Karpas-422 (cell line): ENCODE measurements around the gene GABBR2. TPM values are rescaled to one million over a fixed set of nuclear protein-coding genes. Genes with fewer than 3 reads are reported as not detected.

ENCODE experiments used
- DNase-seq: peaks from one replicate; pipeline ENCODE4 v3.0.0-alpha.2; 2015
- H2AFZ ChIP-seq: fragments of 200-600 bp; sonication (generic); 2 replicates; pipeline ENCODE4 v1.6.1; 2014; ENCODE audit warnings: antibody characterized with exemption, low read length, mixed read lengths
- H3K27ac ChIP-seq: fragments of 200-600 bp; sonication (generic); 2 replicates; pipeline ENCODE4 v1.5.1; 2014; ENCODE audit warnings: mild to moderate bottlenecking, low read length, moderate library complexity
- H3K27me3 ChIP-seq: fragments of 200-600 bp; sonication (generic); 2 replicates; pipeline ENCODE4 v1.6.1; 2014; ENCODE audit warnings: low read length, mixed read lengths
- H3K36me3 ChIP-seq: fragments of 200-600 bp; sonication (generic); 2 replicates; pipeline ENCODE4 v1.6.1; 2014; ENCODE audit warnings: low read length, mixed read lengths; ENCODE audit not compliant: insufficient read depth
- H3K4me1 ChIP-seq: fragments of 200-600 bp; sonication (generic); 2 replicates; pipeline ENCODE4 v1.6.1; 2014; ENCODE audit warnings: mild to moderate bottlenecking, low read length, mixed read lengths
- H3K4me2 ChIP-seq: fragments of 200-600 bp; sonication (generic); 2 replicates; pipeline ENCODE4 v1.6.1; 2014; ENCODE audit warnings: low read length, low read depth, mild to moderate bottlenecking; ENCODE audit not compliant: poor library complexity, severe bottlenecking
- H3K4me3 ChIP-seq: fragments of 200-600 bp; sonication (generic); 2 replicates; pipeline ENCODE4 v1.5.1; 2014; ENCODE audit warnings: mild to moderate bottlenecking, antibody characterized with exemption, low read length, mixed read lengths
- H3K79me2 ChIP-seq: fragments of 200-600 bp; sonication (generic); 2 replicates; pipeline ENCODE4 v1.6.1; 2014; ENCODE audit warnings: mild to moderate bottlenecking, low read length, mixed read lengths
- H3K9ac ChIP-seq: fragments of 200-600 bp; sonication (generic); 2 replicates; pipeline ENCODE4 v1.6.0; 2014; ENCODE audit warnings: low read length
- H3K9me2 ChIP-seq: fragments of 200-600 bp; sonication (generic), shearing (Covaris generic); replicated peaks from 2 replicates; pipeline ENCODE4 v1.6.0; 2014; ENCODE audit warnings: mild to moderate bottlenecking, low read length, moderate library complexity; ENCODE audit not compliant: insufficient read depth
- H3K9me3 ChIP-seq: fragments of 300-700, 200-600 bp; sonication (generic); 2 replicates; pipeline ENCODE4 v1.6.1; 2014; ENCODE audit warnings: low read length, mixed read lengths
- H4K20me1 ChIP-seq: fragments of 200-600 bp; sonication (generic); 2 replicates; pipeline ENCODE4 v1.6.1; 2014; ENCODE audit warnings: mild to moderate bottlenecking, antibody characterized with exemption, low read length, low read depth; ENCODE audit not compliant: insufficient read depth
- total RNA-seq: library from RNA; depleted of rRNA; stranded (reverse); fragments of >200 nt; shearing (Covaris generic); gene quantifications from 2 replicates; pipeline ENCODE4 v1.2.3, GENCODE V29; 2014; ENCODE audit warnings: low replicate concordance

Gene GABBR2
- total RNA-seq, 1 experiment from 2014 or later: 0.30 TPM

GRCh38 chr9:98563988-98564387 is 144.7 kb downstream of the GABBR2 start:
- Histone ChIP-seq H3K79me2 (no peaks in the 10 kb centered on the region), H3K9ac (no peak overlapping the region), H3K36me3 (no peaks in the 10 kb centered on the region), H3K9me3 (no peaks in the 10 kb centered on the region), H3K4me2 (no peak overlapping the region), H3K27ac (no peak overlapping the region), H3K4me3 (no peak overlapping the region), H3K9me2 (no peaks in the 10 kb centered on the region), H3K27me3 (no peaks in the 10 kb centered on the region), H3K4me1 (no peaks in the 10 kb centered on the region), H2AFZ (no peak overlapping the region), H4K20me1 (no peaks in the 10 kb centered on the region)
- no peak for DNase-seq

- H3K27ac ChIP-seq: no peak overlapping the region
- DNase-seq: no peak
- no peaks in the 10 kb centered on the region for H3K9me2 ChIP-seq
- H2AFZ ChIP-seq: no peak overlapping the region
- H3K4me1 ChIP-seq: no peaks in the 10 kb centered on the region
- no peak overlapping the region for H3K4me2 ChIP-seq
- H3K9me3 ChIP-seq: no peaks in the 10 kb centered on the region
- H3K36me3 ChIP-seq: no peaks in the 10 kb centered on the region
- H3K9ac ChIP-seq: no peak overlapping the region
- no peaks in the 10 kb centered on the region for H4K20me1 ChIP-seq
- H3K27me3 ChIP-seq: no peaks in the 10 kb centered on the region
- H3K4me3 ChIP-seq: no peak overlapping the region
- H3K79me2 ChIP-seq: no peaks in the 10 kb centered on the region
Measured at GRCh38 chr9:98563212-98563907, 145.4 kb downstream of the GABBR2 start.

- Histone ChIP-seq H3K27me3 (no peaks in the 10 kb centered on the region), H3K4me3 (no peak overlapping the region), H3K79me2 (no peaks in the 10 kb centered on the region), H3K36me3 (no peaks in the 10 kb centered on the region), H3K4me2 (no peak overlapping the region), H3K27ac (no peak overlapping the region), H3K9me2 (no peaks in the 10 kb centered on the region), H3K4me1 (no peaks in the 10 kb centered on the region), H2AFZ (no peak overlapping the region), H3K9ac (no peak overlapping the region), H3K9me3 (no peaks in the 10 kb centered on the region), H4K20me1 (no peaks in the 10 kb centered on the region)
- no peak for DNase-seq
Measured at GRCh38 chr9:98559561-98559960, 149.2 kb downstream of the GABBR2 start.

- H3K27ac ChIP-seq: no peak overlapping the region
- H4K20me1 ChIP-seq: no peaks in the 10 kb centered on the region
- no peak overlapping the region for H3K9ac ChIP-seq
- no peak for DNase-seq
- no peaks in the 10 kb centered on the region for H3K9me2 ChIP-seq
- no peaks in the 10 kb centered on the region for H3K36me3 ChIP-seq
- no peak overlapping the region for H2AFZ ChIP-seq
- no peaks in the 10 kb centered on the region for H3K9me3 ChIP-seq
- no peak overlapping the region for H3K4me2 ChIP-seq
- no peak overlapping the region for H3K4me3 ChIP-seq
- H3K79me2 ChIP-seq: no peaks in the 10 kb centered on the region
- H3K4me1 ChIP-seq: no peaks in the 10 kb centered on the region
- no peaks in the 10 kb centered on the region for H3K27me3 ChIP-seq
Measured at GRCh38 chr9:98558575-98558974, 150.2 kb downstream of the GABBR2 start.

- no peak overlapping the region for H3K9ac ChIP-seq
- no peak for DNase-seq
- H3K4me3 ChIP-seq: no peak overlapping the region
- H4K20me1 ChIP-seq: no peaks in the 10 kb centered on the region
- no peaks in the 10 kb centered on the region for H3K27me3 ChIP-seq
- no peaks in the 10 kb centered on the region for H3K4me1 ChIP-seq
- H3K79me2 ChIP-seq: no peaks in the 10 kb centered on the region
- no peak overlapping the region for H2AFZ ChIP-seq
- no peaks in the 10 kb centered on the region for H3K9me2 ChIP-seq
- no peak overlapping the region for H3K4me2 ChIP-seq
- H3K36me3 ChIP-seq: no peaks in the 10 kb centered on the region
- H3K27ac ChIP-seq: no peak overlapping the region
- H3K9me3 ChIP-seq: no peaks in the 10 kb centered on the region
Measured at GRCh38 chr9:98556511-98556910, 152.2 kb downstream of the GABBR2 start.

GRCh38 chr9:98555651-98556465 is 152.9 kb downstream of the GABBR2 start:
- H3K4me3 ChIP-seq: no peak overlapping the region
- no peak overlapping the region for H3K4me2 ChIP-seq
- H3K9me3 ChIP-seq: no peaks in the 10 kb centered on the region
- no peak overlapping the region for H3K9ac ChIP-seq
- H4K20me1 ChIP-seq: no peaks in the 10 kb centered on the region
- DNase-seq: no peak
- H2AFZ ChIP-seq: no peak overlapping the region
- H3K27ac ChIP-seq: no peak overlapping the region
- H3K79me2 ChIP-seq: no peaks in the 10 kb centered on the region
- no peaks in the 10 kb centered on the region for H3K4me1 ChIP-seq
- H3K36me3 ChIP-seq: no peaks in the 10 kb centered on the region
- no peaks in the 10 kb centered on the region for H3K9me2 ChIP-seq
- H3K27me3 ChIP-seq: no peaks in the 10 kb centered on the region

- Histone ChIP-seq H3K79me2 (no peaks in the 10 kb centered on the region), H3K4me1 (no peaks in the 10 kb centered on the region), H3K4me2 (no peak overlapping the region), H3K9ac (no peak overlapping the region), H3K4me3 (no peak overlapping the region), H4K20me1 (no peaks in the 10 kb centered on the region), H3K9me3 (no peaks in the 10 kb centered on the region), H3K36me3 (no peaks in the 10 kb centered on the region), H3K27ac (no peak overlapping the region), H3K9me2 (no peaks in the 10 kb centered on the region), H2AFZ (no peak overlapping the region), H3K27me3 (no peaks in the 10 kb centered on the region)
- DNase-seq: no peak
Measured at GRCh38 chr9:98554752-98555151, 154.0 kb downstream of the GABBR2 start.

GRCh38 chr9:98552331-98552730 is 156.4 kb downstream of the GABBR2 start:
- Histone ChIP-seq H3K79me2 (no peaks in the 10 kb centered on the region), H3K4me3 (no peak overlapping the region), H3K36me3 (no peaks in the 10 kb centered on the region), H2AFZ (no peak overlapping the region), H3K4me1 (no peaks in the 10 kb centered on the region), H3K27ac (no peak overlapping the region), H4K20me1 (no peaks in the 10 kb centered on the region), H3K27me3 (no peaks in the 10 kb centered on the region), H3K9me2 (no peaks in the 10 kb centered on the region), H3K9ac (no peak overlapping the region), H3K9me3 (no peaks in the 10 kb centered on the region), H3K4me2 (no peak overlapping the region)
- no peak for DNase-seq
